ENCODE measurements around the gene OAT. TPM values are rescaled to one million over a fixed set of nuclear protein-coding genes. Genes with fewer than 3 reads are reported as not detected.

Gene OAT
- total and polyA plus RNA-seq, 2 experiments from 2014 or later = 232 to 263 TPM

GRCh38 chr10:124353896-124354295 lies 64.8 kb downstream of the OAT start:
- no peak for DNase-seq
- Histone ChIP-seq H3K4me1 (ENCODE audit: insufficient read depth) (no peaks in the 10 kb centered on the region), H3K79me2 (ENCODE audit: insufficient read depth) (no peaks in the 10 kb centered on the region), H4K20me1 (ENCODE audit: insufficient read depth) (no peaks in the 10 kb centered on the region), H3K4me2 (ENCODE audit: unreplicated experiment) (no peak overlapping the region), H2AFZ (no peak overlapping the region), H3K27ac (no peak overlapping the region), H3K9ac (no peak overlapping the region), H3K27me3 (replicated peaks; ENCODE audit: insufficient read depth) (peaks cover 5% of the 10 kb centered on the region; the same call in 1 of the 2 replicates), H3K9me2 (ENCODE audit: insufficient read depth) (no peaks in the 10 kb centered on the region), H3K9me3 (ENCODE audit: low read depth) (no peaks in the 10 kb centered on the region), H3K36me3 (ENCODE audit: low read depth) (no peaks in the 10 kb centered on the region), H3K4me3 (no peak overlapping the region), H3F3A (ENCODE audit: insufficient read depth) (no peaks in the 10 kb centered on the region)
- WGBS, 2 experiments (ENCODE audit: low coverage in 1 of 2, low lambda C conversion rate in 2 of 2, missing lambda C conversion rate in 2 of 2) = 93 to 96% methylated on average over 11 of the region's 11 CpGs
- TF ChIP-seq EZH2phosphoT487 (IDR thresholded peaks at IDR 0.05; ENCODE audit: insufficient read depth, low read depth) = no peak
- no peak for TF ChIP-seq EZH2 (IDR thresholded peaks at IDR 0.05; ENCODE audit: insufficient read depth, poor library complexity, severe bottlenecking)
- in situ Hi-C loops (cut with MboI) = no loop called here

GRCh38 chr10:124353091-124353815 lies 65.5 kb downstream of the OAT start:
- no peaks in the 10 kb centered on the region for H3K9me3 ChIP-seq (ENCODE audit: low read depth)

GRCh38 chr10:124351481-124352220 lies 67.1 kb downstream of the OAT start:
- H3K9ac ChIP-seq = no peak overlapping the region
- H3K4me2 ChIP-seq (ENCODE audit: unreplicated experiment) = no peak overlapping the region
- H3K27ac ChIP-seq = no peak overlapping the region
- in situ Hi-C loops (cut with MboI) = no loop called here
- no peaks in the 10 kb centered on the region for H3K9me3 ChIP-seq (ENCODE audit: low read depth)
- H3K27me3 ChIP-seq (replicated peaks; ENCODE audit: insufficient read depth) = peaks cover 5% of the 10 kb centered on the region; the same call in 1 of the 2 replicates
- 62 to 67% methylated on average over 10 of the region's 10 CpGs for WGBS, 2 experiments (ENCODE audit: low coverage in 1 of 2, low lambda C conversion rate in 2 of 2, missing lambda C conversion rate in 2 of 2)
- TF ChIP-seq EZH2phosphoT487 (IDR thresholded peaks at IDR 0.05; ENCODE audit: insufficient read depth, low read depth) = no peak
- TF ChIP-seq EZH2 (IDR thresholded peaks at IDR 0.05; ENCODE audit: insufficient read depth, poor library complexity, severe bottlenecking) = no peak
- H3K36me3 ChIP-seq (ENCODE audit: low read depth) = no peaks in the 10 kb centered on the region
- no peak overlapping the region for H2AFZ ChIP-seq
- DNase-seq = no peak
- H4K20me1 ChIP-seq (ENCODE audit: insufficient read depth) = no peaks in the 10 kb centered on the region
- H3F3A ChIP-seq (ENCODE audit: insufficient read depth) = no peaks in the 10 kb centered on the region
- no peaks in the 10 kb centered on the region for H3K79me2 ChIP-seq (ENCODE audit: insufficient read depth)
- H3K4me1 ChIP-seq (ENCODE audit: insufficient read depth) = no peaks in the 10 kb centered on the region
- no peak overlapping the region for H3K4me3 ChIP-seq
- no peaks in the 10 kb centered on the region for H3K9me2 ChIP-seq (ENCODE audit: insufficient read depth)

More at GRCh38 chr10:124353091-124353815, 65.5 kb downstream of the OAT start:
- Histone ChIP-seq H3K4me3 (no peak overlapping the region), H3F3A (ENCODE audit: insufficient read depth) (no peaks in the 10 kb centered on the region), H3K4me2 (ENCODE audit: unreplicated experiment) (no peak overlapping the region), H3K27ac (no peak overlapping the region), H3K9me2 (ENCODE audit: insufficient read depth) (no peaks in the 10 kb centered on the region), H3K36me3 (ENCODE audit: low read depth) (no peaks in the 10 kb centered on the region), H3K9ac (no peak overlapping the region), H3K4me1 (ENCODE audit: insufficient read depth) (no peaks in the 10 kb centered on the region), H3K27me3 (replicated peaks; ENCODE audit: insufficient read depth) (peaks cover 5% of the 10 kb centered on the region; the same call in 1 of the 2 replicates), H2AFZ (no peak overlapping the region), H3K79me2 (ENCODE audit: insufficient read depth) (no peaks in the 10 kb centered on the region), H4K20me1 (ENCODE audit: insufficient read depth) (no peaks in the 10 kb centered on the region)
- DNase-seq = no peak
- in situ Hi-C loops (cut with MboI) = no loop called here
- 77% methylated on average over 11 to 15 of the region's 15 CpGs for WGBS, 2 experiments (ENCODE audit: low coverage in 1 of 2, low lambda C conversion rate in 2 of 2, missing lambda C conversion rate in 2 of 2)
- TF ChIP-seq EZH2 (IDR thresholded peaks at IDR 0.05; ENCODE audit: insufficient read depth, poor library complexity, severe bottlenecking) = no peak
- no peak for TF ChIP-seq EZH2phosphoT487 (IDR thresholded peaks at IDR 0.05; ENCODE audit: insufficient read depth, low read depth)

GRCh38 chr10:124350806-124351205 lies 67.9 kb downstream of the OAT start:
- Histone ChIP-seq H3K9ac (no peak overlapping the region), H3K4me1 (ENCODE audit: insufficient read depth) (no peaks in the 10 kb centered on the region), H3K4me3 (no peak overlapping the region), H3K27ac (no peak overlapping the region), H4K20me1 (ENCODE audit: insufficient read depth) (no peaks in the 10 kb centered on the region), H3K9me2 (ENCODE audit: insufficient read depth) (no peaks in the 10 kb centered on the region), H2AFZ (no peak overlapping the region), H3K9me3 (ENCODE audit: low read depth) (no peaks in the 10 kb centered on the region), H3K36me3 (ENCODE audit: low read depth) (no peaks in the 10 kb centered on the region), H3K79me2 (ENCODE audit: insufficient read depth) (no peaks in the 10 kb centered on the region), H3K4me2 (ENCODE audit: unreplicated experiment) (no peak overlapping the region), H3K27me3 (replicated peaks; ENCODE audit: insufficient read depth) (0 out of 2 replicates have a peak, but pooled peaks cover 5% of the 10 kb centered on the region), H3F3A (ENCODE audit: insufficient read depth) (no peaks in the 10 kb centered on the region)
- no peak for TF ChIP-seq EZH2phosphoT487 (IDR thresholded peaks at IDR 0.05; ENCODE audit: insufficient read depth, low read depth)
- no peak for TF ChIP-seq EZH2 (IDR thresholded peaks at IDR 0.05; ENCODE audit: insufficient read depth, poor library complexity, severe bottlenecking)
- 60 to 65% methylated on average over 8 of the region's 8 CpGs for WGBS, 2 experiments (ENCODE audit: low coverage in 1 of 2, low lambda C conversion rate in 2 of 2, missing lambda C conversion rate in 2 of 2)
- DNase-seq = no peak
- in situ Hi-C loops (cut with MboI) = no loop called here

Data from GM23248 (cell line).